K562 (cell line): ENCODE measurements around the gene SNX30. TPM values are rescaled to one million over a fixed set of nuclear protein-coding genes. Genes with fewer than 3 reads are reported as not detected.

Experiments used
- ATAC-seq: fragments of 200-7000 bp; cut with Tn5 transposase; 3 replicates; pipeline ENCODE4 v1.9.1; 2020; ENCODE audit warnings: moderate library complexity
- BruUV-seq: library from RNA; stranded (reverse); fragments of 400-500 nt; replicated peaks from 2 replicates; lab custom pipeline; 2021; lab: Mats Ljungman, UMichigan
- CTCF ChIA-PET: fragments of 300-600 bp; formaldehyde crosslinking; extraction: SDS; loops from one replicate; lab custom pipeline; 2021; ENCODE audit warnings: low intra/inter-chr PET ratio; lab: Yijun Ruan, JAX
- POLR2A ChIA-PET: fragments of 300-600, 350-650 bp; sonication (Branson Sonifier 250); formaldehyde crosslinking; extraction: SDS; loops from one replicate; lab custom pipeline; 2021; ENCODE audit warnings: antibody characterized with exemption, inconsistent platforms; lab: Yijun Ruan, JAX
- DNase-seq, 4 experiments: peaks; one replicate each; pipeline versions ENCODE4 v3.0.0 to v3.0.0-alpha.2; 2011 to 2018; ENCODE audit warnings: low spot score in 3 of 4, mixed read lengths in 3 of 4; ENCODE audit errors: extremely low read depth in 1 of 4
- FAIRE-seq: peaks from 2 replicates; lab custom pipeline; 2011; peaks lifted over from hg19 to GRCh38; lab: Jason Lieb, UNC
- H2AFZ ChIP-seq: 2 replicates; pipeline ENCODE4 v1.6.0; 2011; ENCODE audit warnings: low read depth, low read length, control low read depth, inconsistent platforms
- H3K27ac ChIP-seq: fragments of 200-600 bp; 3 replicates; pipeline ENCODE4 v1.8.0; 2011; ENCODE audit warnings: low read depth, mild to moderate bottlenecking, control low read depth, inconsistent platforms, low read length, moderate library complexity, mixed read lengths; ENCODE audit errors: extremely low read depth
- H3K27me3 ChIP-seq, 2 experiments: fragments of 300-600 bp in 1 of 2; 2 replicates in 1 of 2; 3 replicates in 1 of 2; pipeline versions ENCODE4 v1.6.0 to v1.8.0; 2011; ENCODE audit warnings: inconsistent platforms in 2 of 2, low read length in 2 of 2, mild to moderate bottlenecking in 1 of 2, mixed read lengths in 1 of 2, moderate library complexity in 1 of 2; ENCODE audit not compliant: control insufficient read depth in 2 of 2, insufficient read depth in 2 of 2
- H3K36me3 ChIP-seq: fragments of 300-600 bp; 3 replicates; pipeline ENCODE4 v1.8.0; 2011; ENCODE audit warnings: mild to moderate bottlenecking, low read length, inconsistent platforms; ENCODE audit not compliant: control insufficient read depth, insufficient read depth
- H3K4me1 ChIP-seq, 2 experiments: fragments of 200-600 bp in 1 of 2; replicated peaks in 1 of 2; 2 replicates in 1 of 2; 3 replicates in 1 of 2; pipeline versions ENCODE4 v1.5.1 to v1.8.0; 2011; ENCODE audit warnings: inconsistent platforms in 2 of 2, low read length in 2 of 2, mild to moderate bottlenecking in 1 of 2, mixed read lengths in 1 of 2, moderate library complexity in 1 of 2; ENCODE audit not compliant: control insufficient read depth in 2 of 2, insufficient read depth in 2 of 2
- H3K4me2 ChIP-seq: 2 replicates; pipeline ENCODE4 v1.6.1; 2011; ENCODE audit warnings: low read length, control low read depth, inconsistent platforms, mixed read lengths; ENCODE audit not compliant: insufficient read depth
- H3K4me3 ChIP-seq: fragments of 200-600 bp; sonication (generic), shearing (Covaris generic); 2 replicates; pipeline ENCODE4 v1.5.1; 2016; ENCODE audit warnings: control low read depth, inconsistent platforms
- H3K79me2 ChIP-seq: fragments of 200-600 bp; 3 replicates; pipeline ENCODE4 v1.8.0; 2011; ENCODE audit warnings: low read length, inconsistent platforms; ENCODE audit not compliant: control insufficient read depth, insufficient read depth
- H3K9ac ChIP-seq, 2 experiments: 2 replicates each; pipeline versions ENCODE4 v1.6.0 to v1.6.1; 2011; ENCODE audit warnings: low read depth in 2 of 2, low read length in 2 of 2, control low read depth in 1 of 2, inconsistent platforms in 1 of 2, mild to moderate bottlenecking in 1 of 2, mixed read lengths in 1 of 2; ENCODE audit not compliant: insufficient read depth in 1 of 2
- H3K9me1 ChIP-seq: one replicate; pipeline ENCODE4 v1.6.0; 2011; ENCODE audit warnings: inconsistent platforms, mild to moderate bottlenecking, low read length, moderate library complexity; ENCODE audit not compliant: control insufficient read depth, insufficient read depth
- H3K9me3 ChIP-seq: replicated peaks from 2 replicates; pipeline ENCODE4 v1.5.1; 2011; ENCODE audit warnings: low read depth, low read length, inconsistent platforms; ENCODE audit not compliant: control insufficient read depth, insufficient read depth
- H4K20me1 ChIP-seq: replicated peaks from 2 replicates; pipeline ENCODE4 v1.6.1; 2011; ENCODE audit warnings: low read length, inconsistent platforms, mixed read lengths; ENCODE audit not compliant: control insufficient read depth, insufficient read depth
- EHMT2 ChIP-seq: fragments of 450-650 bp; IDR thresholded peaks from 2 replicates; pipeline ENCODE4 v1.6.1; 2018; ENCODE audit warnings: antibody characterized with exemption
- FOXK1 ChIP-seq: sonication (generic); formaldehyde crosslinking; IDR thresholded peaks from 2 replicates; pipeline ENCODE4 v1.8.0; 2022; ENCODE audit warnings: missing genetic modification reagents, mild to moderate bottlenecking, borderline replicate concordance
- HDGF ChIP-seq: fragments of 450-650 bp; IDR thresholded peaks from 2 replicates; pipeline ENCODE4 v1.6.1; 2016
- HMGXB4 ChIP-seq: sonication (generic); formaldehyde crosslinking; IDR thresholded peaks from 2 replicates; pipeline ENCODE4 v1.8.1; 2023; ENCODE audit warnings: mild to moderate bottlenecking, missing genetic modification reagents
- RBM25 ChIP-seq: fragments of 200-400 bp; formaldehyde crosslinking; IDR thresholded peaks from 2 replicates; pipeline ENCODE4 v1.6.1; 2018; ENCODE audit warnings: low read length, low read depth, moderate library complexity; ENCODE audit not compliant: severe bottlenecking
- SRSF3 ChIP-seq: fragments of 200-400 bp; formaldehyde crosslinking; IDR thresholded peaks from 2 replicates; pipeline ENCODE4 v1.6.1; 2016; ENCODE audit warnings: mild to moderate bottlenecking, low read length, moderate library complexity; ENCODE audit not compliant: insufficient read depth
- ZFP36 ChIP-seq: fragments of 150-350 bp; IDR thresholded peaks from 2 replicates; pipeline ENCODE4 v1.6.1; 2018; ENCODE audit warnings: low read length, low read depth; ENCODE audit not compliant: partially characterized antibody
- ZKSCAN3 ChIP-seq: fragments of 250-450 bp; sonication (Bioruptor Pico); IDR thresholded peaks from 2 replicates; pipeline ENCODE4 v1.4.0; 2020
- ZNF134 ChIP-seq: fragments of 250-450 bp; sonication (Bioruptor Pico); conservative IDR thresholded peaks from 2 replicates; pipeline ENCODE4 v1.4.0; 2020
- ZNF165 ChIP-seq: fragments of 250-450 bp; sonication (Bioruptor Pico); IDR thresholded peaks from 2 replicates; pipeline ENCODE4 v1.4.0; 2020; ENCODE audit warnings: borderline replicate concordance
- ZNF175 ChIP-seq: fragments of 200-800 bp; sonication (Bioruptor generic); IDR thresholded peaks from 2 replicates; pipeline ENCODE4 v1.6.1; 2016; ENCODE audit warnings: low read depth, mild to moderate bottlenecking, missing genetic modification characterization, missing compliant biosample characterization
- ZNF696 ChIP-seq: fragments of 250-450 bp; sonication (Bioruptor Pico); conservative IDR thresholded peaks from 2 replicates; pipeline ENCODE4 v1.4.0; 2020; ENCODE audit warnings: mild to moderate bottlenecking, moderate library complexity
- ZNF830 ChIP-seq: fragments of 250-450 bp; sonication (Bioruptor Pico); IDR thresholded peaks from 2 replicates; pipeline ENCODE4 v1.5.0; 2021; ENCODE audit warnings: mild to moderate bottlenecking
- WGBS: fragments of 100-300 bp; shearing (Covaris generic); methylation state at CpG from one replicate; pipeline ENCODE4 v1.1.6; 2016; ENCODE audit warnings: low coverage, mixed read lengths; ENCODE audit not compliant: insufficient coverage; ENCODE audit errors: missing lambda C conversion rate; 5-methylcytosine and 5-hydroxymethylcytosine counted together
- in situ Hi-C: fragments of 300-500 bp; cut with MboI; formaldehyde crosslinking; loops from 4 replicates; pipeline ENCODE4 v1.15.0; 2018; ENCODE audit warnings: inconsistent platforms, mixed read lengths
- intact Hi-C: fragments of 100-400 bp; cut with micrococcal nuclease; formaldehyde crosslinking; loops from 2 replicates; pipeline ENCODE4 v1.14.2; 2022
- polyA plus RNA-seq, 8 experiments: library from polyadenylated mRNA; depleted of rRNA in 4 of 8; stranded (reverse) in 5 of 8; unstranded in 3 of 8; fragments of >200 nt; fragmentation: Nextera tagmentation in 2 of 8; fragmentation: Illumina TruSeq in 1 of 8; extraction: Ambion mirVana in 2 of 8; extraction: Trizol in 1 of 8; gene quantifications; 2 replicates each; pipeline versions ENCODE4 v1.2.1 to v1.2.3, GENCODE V29; 2011 to 2014; ENCODE audit warnings: inconsistent platforms in 1 of 8, missing spikeins in 1 of 8
- total RNA-seq, 7 experiments: library from RNA; depleted of rRNA in 6 of 7; stranded (reverse); fragments of >200 nt in 6 of 7; fragmentation: Illumina TruSeq in 2 of 7; extraction: Trizol in 2 of 7; gene quantifications; 2 replicates each; pipeline versions ENCODE4 v1.2.1 to v1.2.3, GENCODE V29; 2011 to 2021; ENCODE audit warnings: low replicate concordance in 1 of 7

Gene SNX30
- total and polyA plus RNA-seq, 9 of the 15 experiments (the other 6 are each of a cell fraction or from before 2014, with no cell fraction given), result 0.76 to 5.9 (median 3.3) TPM

GRCh38 chr9:112783551-112783954 is 33.0 kb downstream of the SNX30 start:
- H3K36me3 ChIP-seq, result no peaks in the 10 kb centered on the region
- peaks cover 2 to 11% of the 10 kb centered on the region in 2 experiments; a peak in 2 of 5 replicates for H3K27me3 ChIP-seq
- no peak overlapping the region for H2AFZ ChIP-seq
- 17% methylated on average over 4 of the region's 4 CpGs for WGBS
- H3K4me2 ChIP-seq, result no peak overlapping the region
- DNase-seq (no peak), ATAC-seq (no peak), FAIRE-seq (no peak)
- H3K9me1 ChIP-seq, result no peaks in the 10 kb centered on the region
- H3K4me1 ChIP-seq, result no peaks in the 10 kb centered on the region
- H3K79me2 ChIP-seq, result no peaks in the 10 kb centered on the region
- H4K20me1 ChIP-seq, result peaks cover 4% of the 10 kb centered on the region
- H3K27ac ChIP-seq, result no peak overlapping the region
- TF ChIP-seq FOXK1 (CRISPR knock-in tag), result no peak
- no peak for TF ChIP-seq ZNF830 (CRISPR knock-in tag)
- no peak for TF ChIP-seq ZNF175 (CRISPR knock-in tag)
- TF ChIP-seq ZNF165 (CRISPR knock-in tag), result no peak
- no peak for TF ChIP-seq EHMT2
- no peak for TF ChIP-seq HDGF
- no peak for TF ChIP-seq RBM25
- no peak for TF ChIP-seq ZKSCAN3
- no peak for TF ChIP-seq ZFP36
- no peak for TF ChIP-seq HMGXB4 (CRISPR knock-in tag)
- TF ChIP-seq ZNF134 (CRISPR knock-in tag), result no peak
- no peak for TF ChIP-seq ZNF696 (CRISPR knock-in tag)
- no peak for TF ChIP-seq SRSF3
- in situ Hi-C loops (no loop called here), intact Hi-C loops (no loop called here)
- ChIA-PET POLR2A (interaction anchor here (0.6 to 1.0 kb wide), 3 partner anchors 14 to 690 kb away, joined by 3 to 4 read pairs (median 3); no protein-coding TSS in a partner anchor), CTCF (interaction anchor here (0.6 kb wide), 1 partner anchor 697 kb away, joined by 3 read pairs; no protein-coding TSS in a partner anchor)
- no TSS peak for BruUV-seq
- H3K4me3 ChIP-seq, result no peak overlapping the region
- H3K9me3 ChIP-seq, result no peaks in the 10 kb centered on the region
- no peak overlapping the region for H3K9ac ChIP-seq
